GM19324 (cell line): ENCODE results near the gene MOV10.
"Not testable (repeated sequence)": the region's sequence is repeated elsewhere in the genome, so short reads cannot be mapped to it uniquely, and the experiment has no call there.

ENCODE experiments used
- ATAC-seq: cut with Tn5 transposase; IDR thresholded peaks from one replicate; pipeline ENCODE4 v1.9.1; 2021; ENCODE audit warnings: mild to moderate bottlenecking, moderate library complexity; ENCODE audit not compliant: unreplicated experiment, low FRiP score

Gene MOV10

DNA sequence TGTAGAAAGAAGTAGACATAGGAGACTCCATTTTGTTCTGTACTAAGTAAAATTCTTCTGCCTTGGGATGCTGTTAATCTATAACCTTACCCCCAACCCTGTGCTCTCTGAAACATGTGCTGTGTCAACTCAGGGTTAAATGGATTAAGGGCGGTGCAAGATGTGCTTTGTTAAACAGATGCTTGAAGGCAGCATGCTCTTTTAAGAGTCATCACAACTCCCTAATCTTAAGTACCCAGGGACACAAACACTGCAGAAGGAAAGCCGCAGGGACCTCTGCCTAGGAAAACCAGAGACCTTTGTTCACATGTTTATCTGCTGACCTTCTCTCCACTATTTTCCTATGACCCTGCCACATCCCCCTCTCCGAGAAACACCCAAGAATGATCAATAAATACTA, 54.6 kb downstream of the MOV10 start:
- ATAC-seq: not testable (repeated sequence)

DNA sequence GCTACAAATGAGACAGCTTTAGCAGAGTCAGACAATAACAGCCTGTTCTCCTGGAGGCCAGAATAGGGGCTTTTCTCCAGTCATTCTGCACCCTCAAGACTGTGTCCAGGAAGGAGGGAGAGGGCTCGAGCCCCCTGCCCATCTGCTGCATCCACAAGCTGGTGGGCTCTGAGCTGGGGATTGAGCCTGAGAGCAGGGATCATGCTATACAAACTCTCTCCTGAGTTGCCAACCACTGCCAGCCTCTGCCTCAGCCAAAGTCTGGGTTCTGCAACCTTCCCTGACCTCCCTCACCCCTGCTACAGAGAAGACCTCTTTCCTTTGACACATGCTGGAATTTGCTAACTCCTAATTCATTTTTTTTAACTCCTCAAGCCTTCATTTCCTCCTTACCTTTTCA, 55.5 kb downstream of the MOV10 start:
- no peak for ATAC-seq

DNA sequence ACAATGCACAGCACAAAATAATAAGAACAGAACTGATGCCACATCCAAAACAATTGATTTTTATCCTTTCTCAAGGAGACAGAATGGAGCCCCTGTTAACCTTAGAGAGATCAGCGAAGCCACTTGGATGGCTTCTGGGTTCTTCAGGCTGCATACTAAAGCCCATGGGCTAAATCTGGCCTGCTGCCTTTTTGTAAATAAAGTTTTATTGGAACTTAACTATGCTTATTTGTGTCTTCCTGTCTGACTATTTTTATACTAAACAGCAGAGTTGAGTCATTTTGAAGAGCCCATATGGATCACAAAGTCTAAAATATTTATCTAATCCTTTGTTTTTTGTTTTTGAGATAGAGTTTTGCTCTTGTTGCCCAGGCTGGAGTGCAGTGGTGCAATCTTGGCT, 57.0 kb downstream of the MOV10 start:
- no peak for ATAC-seq

DNA sequence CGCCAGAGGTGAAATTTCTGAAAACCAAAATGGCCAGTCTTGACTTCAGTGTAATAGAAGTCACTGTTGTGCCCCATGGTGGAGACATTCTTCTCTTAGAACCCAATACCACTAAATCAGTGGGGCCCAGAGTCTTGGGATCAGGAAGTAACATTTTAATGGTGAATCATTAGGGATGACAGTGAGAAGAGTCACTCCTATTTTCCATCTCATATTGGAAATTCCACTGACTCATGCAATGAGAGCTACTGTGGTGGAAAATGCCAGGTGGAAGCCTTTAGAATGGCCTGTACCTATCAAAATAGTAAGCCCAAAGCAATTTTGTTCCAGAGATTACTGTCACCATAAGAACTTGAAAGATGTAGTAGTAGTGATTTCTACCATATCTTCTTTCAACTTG, 61.3 kb downstream of the MOV10 start:
- no peak for ATAC-seq

DNA sequence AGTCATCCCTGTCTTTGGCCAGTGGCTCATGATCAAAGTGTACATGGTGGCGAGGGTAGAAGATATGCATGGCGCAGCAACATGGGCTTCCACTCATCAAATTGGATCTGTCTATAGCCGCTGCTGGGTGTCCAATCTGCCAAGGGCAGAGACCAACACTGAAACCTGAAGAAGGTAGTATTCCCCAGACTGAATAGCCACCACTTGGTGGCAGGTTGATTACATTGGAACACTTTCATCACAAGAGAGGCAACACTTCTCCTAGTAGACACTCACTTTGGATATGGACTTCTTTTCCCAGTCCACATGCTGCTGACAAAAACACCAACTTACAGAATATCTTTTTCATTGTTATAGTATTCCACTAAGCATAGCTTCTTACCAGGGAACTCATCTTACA, 63.1 kb downstream of the MOV10 start:
- ATAC-seq: no peak

DNA sequence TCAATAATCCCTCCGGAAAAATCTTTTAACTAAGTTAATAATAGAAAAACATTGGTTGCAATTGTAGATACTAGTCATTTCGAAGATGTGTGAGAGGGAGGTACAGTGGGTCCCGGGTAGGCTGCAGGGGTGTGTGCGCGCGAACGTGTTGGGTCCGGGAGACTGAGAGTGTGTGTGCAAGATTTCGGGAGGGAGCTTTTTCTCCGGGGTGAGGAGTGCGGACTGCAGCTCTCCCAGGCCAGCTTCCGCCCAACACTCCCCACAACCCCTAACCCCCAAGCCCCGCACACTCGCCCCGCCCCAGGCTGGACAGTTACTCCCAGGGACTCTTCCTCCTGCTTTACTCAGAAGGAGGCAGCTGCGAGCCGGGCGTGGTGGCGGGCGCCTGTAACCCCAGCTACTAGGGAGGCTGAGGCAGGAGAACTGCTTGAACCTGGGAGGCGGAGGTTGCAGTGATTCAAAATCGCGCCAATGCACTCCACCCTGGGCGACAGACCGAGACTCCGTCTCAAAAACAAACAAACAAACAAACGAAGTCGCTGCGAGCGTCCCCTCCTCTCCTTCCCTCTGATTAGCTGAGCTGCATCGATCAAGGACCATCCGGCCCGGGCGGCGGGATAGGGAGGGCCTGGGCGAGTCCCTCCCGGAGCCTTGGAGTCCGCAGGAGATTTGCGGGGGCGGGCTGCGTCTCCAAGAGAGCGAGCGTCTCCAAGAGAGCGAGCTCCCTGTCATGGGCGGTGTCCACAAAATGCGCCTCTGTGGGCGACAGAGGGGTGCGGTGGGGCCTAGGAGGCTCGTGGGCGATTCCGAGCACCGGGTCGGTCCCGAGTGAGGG, 68.9 kb downstream of the MOV10 start:
- no peak for ATAC-seq

DNA sequence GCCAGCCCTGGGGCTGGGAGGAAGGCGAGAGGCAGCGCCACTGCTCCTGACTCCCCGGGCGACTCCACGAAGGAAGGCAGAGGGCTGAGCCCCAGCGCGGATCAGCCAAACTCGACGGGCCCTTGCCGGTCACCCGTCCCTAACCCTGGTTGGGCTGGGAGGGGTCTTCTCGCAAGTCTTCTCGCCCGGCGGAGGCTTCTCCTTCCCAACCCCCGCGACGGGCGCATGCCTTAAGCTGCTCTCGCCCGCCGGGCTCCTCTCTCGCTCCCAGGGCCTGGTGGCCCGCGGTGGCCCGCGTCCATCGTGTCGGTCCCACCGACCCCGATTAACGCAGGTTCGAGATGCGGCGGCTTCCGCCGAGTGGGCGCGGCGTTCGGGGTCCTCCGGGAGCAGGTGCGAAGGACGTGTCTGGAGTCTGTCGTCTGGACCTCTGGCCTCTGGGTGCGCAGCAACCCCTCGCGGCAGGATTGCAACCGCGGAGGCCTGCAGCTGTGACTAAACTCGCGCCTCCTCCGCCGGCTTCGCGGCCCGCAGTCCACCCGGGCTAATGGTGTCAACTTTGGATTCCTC, 69.6 kb downstream of the MOV10 start:
- ATAC-seq: no peak

DNA sequence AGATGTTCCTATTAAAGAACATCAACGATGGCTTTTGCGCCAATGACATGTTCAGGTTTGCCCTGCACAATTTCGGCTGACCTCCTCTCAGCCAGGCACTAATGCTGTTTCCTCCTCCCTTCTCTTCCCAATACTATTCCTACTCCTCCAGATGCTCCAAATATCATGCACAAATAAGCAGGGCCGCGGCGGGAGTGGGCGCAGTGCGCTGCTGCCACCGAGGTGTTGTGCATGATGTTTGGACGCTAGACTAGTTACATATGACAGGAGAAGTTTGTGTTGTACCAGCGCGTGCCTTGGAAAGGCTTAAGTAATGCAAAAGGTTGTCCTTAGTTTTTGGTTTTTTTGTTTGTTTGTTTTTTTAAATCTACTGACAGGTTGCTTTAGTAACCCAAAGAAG, 73.9 kb downstream of the MOV10 start:
- ATAC-seq: no peak
